Smooth muscle cell (in vitro differentiated cells): Measurements from ENCODE around the gene TMEM25. TPM values are rescaled to one million over a fixed set of nuclear protein-coding genes. Genes with fewer than 3 reads are reported as not detected.

Source experiments
- DNase-seq: peaks from one replicate; lab custom pipeline; 2025; ENCODE audit not compliant: unreplicated experiment; lab: John Stamatoyannopoulos, UW
- H2AFZ ChIP-seq: fragments of 200-600 bp; sonication (generic); 2 replicates; pipeline ENCODE4 v1.6.0; 2016; ENCODE audit warnings: antibody characterized with exemption, low read depth, mild to moderate bottlenecking
- H3F3A ChIP-seq: fragments of 200-600 bp; sonication (generic); 2 replicates; pipeline ENCODE4 v1.6.0; 2017; ENCODE audit warnings: antibody characterized with exemption, low read depth
- H3K27ac ChIP-seq: fragments of 200-600 bp; sonication (generic); 2 replicates; pipeline ENCODE4 v1.5.1; 2016; ENCODE audit warnings: low read depth, mild to moderate bottlenecking
- H3K27me3 ChIP-seq: fragments of 200-600 bp; sonication (generic); 2 replicates; pipeline ENCODE4 v1.6.1; 2016; ENCODE audit warnings: low read depth, mild to moderate bottlenecking
- H3K36me3 ChIP-seq: fragments of 200-600 bp; sonication (generic); 2 replicates; pipeline ENCODE4 v1.5.1; 2016; ENCODE audit warnings: low read depth
- H3K4me1 ChIP-seq: fragments of 200-600 bp; sonication (generic); 2 replicates; pipeline ENCODE4 v1.5.1; 2016; ENCODE audit warnings: low read depth
- H3K4me2 ChIP-seq: fragments of 200-600 bp; sonication (generic); 2 replicates; pipeline ENCODE4 v1.6.0; 2016; ENCODE audit warnings: mild to moderate bottlenecking
- H3K4me3 ChIP-seq: fragments of 200-600 bp; sonication (generic); 2 replicates; pipeline ENCODE4 v1.5.1; 2016; ENCODE audit warnings: mild to moderate bottlenecking
- H3K79me2 ChIP-seq: fragments of 200-600 bp; sonication (generic); 2 replicates; pipeline ENCODE4 v1.6.0; 2016; ENCODE audit warnings: low read depth, mild to moderate bottlenecking
- H3K9ac ChIP-seq: fragments of 200-600 bp; sonication (generic); 2 replicates; pipeline ENCODE4 v1.6.0; 2016; ENCODE audit warnings: low read depth
- H3K9me3 ChIP-seq: fragments of 200-600 bp; sonication (generic); replicated peaks from 2 replicates; pipeline ENCODE4 v1.5.1; 2016; ENCODE audit warnings: low read depth
- H4K20me1 ChIP-seq: fragments of 200-600 bp; sonication (generic); 2 replicates; pipeline ENCODE4 v1.6.0; 2016; ENCODE audit warnings: low read depth
- WGBS: methylation state at CpG from one replicate; pipeline ENCODE4 v1.1.7; 2016; ENCODE audit warnings: low lambda C conversion rate; 5-methylcytosine and 5-hydroxymethylcytosine counted together
- polyA plus RNA-seq: library from polyadenylated mRNA; unstranded; fragments of >200 nt; fragmentation: Nextera tagmentation; extraction: Ambion mirVana; gene quantifications from 2 replicates; pipeline ENCODE4 v1.2.1, GENCODE V29; 2016
- total RNA-seq: library from RNA; depleted of rRNA; stranded (reverse); fragments of >200 nt; gene quantifications from 2 replicates; pipeline ENCODE4 v1.2.3, GENCODE V29; 2014
- TF ChIP-seq, protein P1 (sequence below): fragments of 200-600 bp; sonication (generic); IDR thresholded peaks from 2 replicates; pipeline ENCODE4 v1.5.1; 2017; ENCODE audit warnings: borderline replicate concordance, mild to moderate bottlenecking, antibody characterized with exemption; ENCODE audit not compliant: insufficient read depth, poor library complexity, severe bottlenecking

TMEM25 gene
- total and polyA plus RNA-seq, 2 experiments from 2014 or later, result 23.9 to 48.1 TPM

DNA sequence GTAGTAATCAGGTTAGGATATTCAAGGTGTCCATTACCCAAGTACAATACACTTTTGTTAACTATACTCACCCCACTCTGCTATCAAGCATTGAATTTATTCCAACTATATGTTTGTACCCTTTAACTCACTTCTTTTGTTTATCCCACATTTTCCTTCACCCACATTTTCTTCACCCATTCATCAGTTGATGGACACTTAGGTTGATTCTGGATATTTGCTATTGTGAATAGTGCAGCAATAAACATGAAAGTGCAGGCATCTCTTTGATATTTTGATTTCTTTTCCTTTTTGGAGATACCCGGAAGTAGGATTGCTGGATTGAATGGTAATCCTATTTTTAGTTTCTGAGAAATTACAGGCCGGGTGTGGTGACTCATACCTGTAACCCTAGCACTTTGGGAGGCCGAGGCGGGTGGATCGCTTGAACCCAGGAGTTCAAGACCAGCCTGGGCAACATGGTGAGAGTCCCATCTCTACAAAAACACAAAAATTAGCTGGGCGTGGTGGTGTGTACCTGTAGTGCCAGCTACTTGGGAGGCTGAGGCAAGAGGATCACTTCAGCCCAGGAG lies 6.5 kb downstream of the TMEM25 start:
- H3K4me3 ChIP-seq, result no peak overlapping the region
- no peak overlapping the region for H3K4me2 ChIP-seq
- H3K36me3 ChIP-seq, result no peaks in the 10 kb centered on the region
- H3K27ac ChIP-seq, result no peak overlapping the region
- no peak for DNase-seq
- TF ChIP-seq, protein P1, sequence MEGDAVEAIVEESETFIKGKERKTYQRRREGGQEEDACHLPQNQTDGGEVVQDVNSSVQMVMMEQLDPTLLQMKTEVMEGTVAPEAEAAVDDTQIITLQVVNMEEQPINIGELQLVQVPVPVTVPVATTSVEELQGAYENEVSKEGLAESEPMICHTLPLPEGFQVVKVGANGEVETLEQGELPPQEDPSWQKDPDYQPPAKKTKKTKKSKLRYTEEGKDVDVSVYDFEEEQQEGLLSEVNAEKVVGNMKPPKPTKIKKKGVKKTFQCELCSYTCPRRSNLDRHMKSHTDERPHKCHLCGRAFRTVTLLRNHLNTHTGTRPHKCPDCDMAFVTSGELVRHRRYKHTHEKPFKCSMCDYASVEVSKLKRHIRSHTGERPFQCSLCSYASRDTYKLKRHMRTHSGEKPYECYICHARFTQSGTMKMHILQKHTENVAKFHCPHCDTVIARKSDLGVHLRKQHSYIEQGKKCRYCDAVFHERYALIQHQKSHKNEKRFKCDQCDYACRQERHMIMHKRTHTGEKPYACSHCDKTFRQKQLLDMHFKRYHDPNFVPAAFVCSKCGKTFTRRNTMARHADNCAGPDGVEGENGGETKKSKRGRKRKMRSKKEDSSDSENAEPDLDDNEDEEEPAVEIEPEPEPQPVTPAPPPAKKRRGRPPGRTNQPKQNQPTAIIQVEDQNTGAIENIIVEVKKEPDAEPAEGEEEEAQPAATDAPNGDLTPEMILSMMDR, result no peak
- H3F3A ChIP-seq, result no peaks in the 10 kb centered on the region
- H4K20me1 ChIP-seq, result no peaks in the 10 kb centered on the region
- WGBS, result 94% methylated on average over 6 of the region's 6 CpGs
- H3K27me3 ChIP-seq, result no peaks in the 10 kb centered on the region
- no peak overlapping the region for H3K9ac ChIP-seq
- no peaks in the 10 kb centered on the region for H3K4me1 ChIP-seq
- no peak overlapping the region for H2AFZ ChIP-seq
- no peaks in the 10 kb centered on the region for H3K79me2 ChIP-seq
- no peaks in the 10 kb centered on the region for H3K9me3 ChIP-seq

DNA sequence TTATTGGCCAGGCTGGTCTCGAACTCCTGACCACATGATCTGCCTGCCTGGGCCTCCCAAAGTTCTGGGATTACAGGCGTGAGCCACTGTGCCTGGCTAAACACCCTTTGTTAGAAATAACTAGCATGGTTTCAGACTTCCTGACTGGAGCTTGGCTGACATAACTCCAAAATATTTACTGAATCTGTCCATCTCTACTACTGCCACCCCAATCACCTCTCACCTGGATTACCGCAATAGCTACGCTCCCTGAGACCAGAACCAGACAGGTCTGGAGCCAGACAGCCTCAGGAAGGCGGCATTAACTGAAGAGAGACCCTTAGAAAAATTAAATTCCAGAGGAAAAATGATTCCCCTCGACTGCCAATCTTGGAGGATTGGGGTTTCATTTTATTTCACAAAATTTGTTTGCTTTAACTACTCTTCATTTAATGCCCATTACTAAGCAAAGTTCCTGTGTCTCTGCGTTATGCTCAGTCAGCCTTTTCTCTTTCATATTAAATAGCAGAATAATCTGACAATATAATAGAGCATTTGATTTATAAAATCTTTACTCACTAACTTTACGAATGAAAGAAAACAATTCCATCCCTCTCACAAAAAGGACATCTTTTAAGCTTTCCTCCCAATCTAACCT lies 13.1 kb downstream of the TMEM25 start:
- no peak for DNase-seq
- Histone ChIP-seq H3F3A (no peaks in the 10 kb centered on the region), H2AFZ (no peak overlapping the region), H3K4me2 (no peak overlapping the region), H4K20me1 (no peaks in the 10 kb centered on the region), H3K9me3 (no peaks in the 10 kb centered on the region), H3K27ac (no peak overlapping the region), H3K27me3 (no peaks in the 10 kb centered on the region), H3K79me2 (no peaks in the 10 kb centered on the region), H3K4me1 (no peaks in the 10 kb centered on the region), H3K36me3 (no peaks in the 10 kb centered on the region), H3K9ac (no peak overlapping the region), H3K4me3 (no peak overlapping the region)
- WGBS, result 96% methylated on average over 8 of the region's 8 CpGs
- TF ChIP-seq, protein P1, result no peak

DNA sequence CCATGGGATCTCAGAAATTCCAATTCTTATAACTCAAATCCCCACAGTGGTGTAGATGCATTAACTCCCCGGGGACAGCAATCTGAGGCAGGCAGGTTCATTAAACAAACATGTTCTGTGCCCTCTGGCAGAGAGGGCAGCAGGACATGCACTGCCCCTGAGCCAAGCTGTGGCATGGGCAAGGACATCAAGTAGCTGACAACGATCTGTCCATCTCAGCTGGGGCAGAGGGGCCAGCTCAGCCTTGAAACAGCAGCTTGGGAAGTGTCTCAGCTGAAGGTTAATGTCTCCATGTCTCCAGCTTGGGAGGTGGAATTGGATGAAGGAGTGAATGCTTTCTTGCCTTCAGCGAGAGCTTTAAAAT lies 13.6 kb downstream of the TMEM25 start:
- TF ChIP-seq, protein P1, result no peak
- 90% methylated on average over 3 of the region's 3 CpGs for WGBS
- H3K27ac ChIP-seq, result no peak overlapping the region

DNA sequence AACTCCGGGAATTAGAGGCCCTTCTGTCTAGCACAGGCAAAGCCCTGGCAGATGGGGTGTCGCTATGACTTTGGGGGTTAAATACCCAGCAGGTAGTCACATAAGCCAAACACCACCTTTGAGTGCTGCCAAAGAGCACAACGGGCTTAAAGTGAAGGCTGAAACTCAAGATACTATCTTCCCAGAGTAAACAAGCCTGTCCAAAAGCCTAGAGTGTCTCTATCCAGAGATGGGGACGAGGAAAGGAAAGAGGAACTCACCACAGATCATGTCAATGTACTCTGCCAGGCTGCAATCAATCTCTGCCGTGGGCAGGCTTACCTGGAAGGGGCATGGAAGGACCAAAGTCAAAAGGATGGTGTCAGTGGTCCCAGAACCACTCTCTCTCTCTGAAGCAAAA lies 14.5 kb downstream of the TMEM25 start:
- Histone ChIP-seq H3K36me3 (no peaks in the 10 kb centered on the region), H4K20me1 (no peaks in the 10 kb centered on the region), H3K9ac (no peak overlapping the region), H3K27ac (no peak overlapping the region), H3K4me1 (no peaks in the 10 kb centered on the region), H3K4me2 (no peak overlapping the region), H3K9me3 (no peaks in the 10 kb centered on the region), H3K79me2 (no peaks in the 10 kb centered on the region), H3K27me3 (no peaks in the 10 kb centered on the region), H3F3A (no peaks in the 10 kb centered on the region), H3K4me3 (no peak overlapping the region), H2AFZ (no peak overlapping the region)
- WGBS, result 91% methylated on average over 5 of the region's 5 CpGs
- DNase-seq, result no peak
- TF ChIP-seq, protein P1, result no peak

More for the DNA sequence above, 13.6 kb downstream of the TMEM25 start:
- no peaks in the 10 kb centered on the region for H3K36me3 ChIP-seq
- H3F3A ChIP-seq, result no peaks in the 10 kb centered on the region
- H3K9me3 ChIP-seq, result no peaks in the 10 kb centered on the region
- H3K9ac ChIP-seq, result no peak overlapping the region
- H3K27me3 ChIP-seq, result no peaks in the 10 kb centered on the region
- H3K4me1 ChIP-seq, result no peaks in the 10 kb centered on the region
- no peaks in the 10 kb centered on the region for H4K20me1 ChIP-seq
- DNase-seq, result no peak
- no peak overlapping the region for H3K4me2 ChIP-seq
- H3K79me2 ChIP-seq, result no peaks in the 10 kb centered on the region
- no peak overlapping the region for H2AFZ ChIP-seq
- no peak overlapping the region for H3K4me3 ChIP-seq
